LoVo (cell line): ENCODE data around the gene TPD52L3.

Experiments
- DNase-seq: peaks from one replicate; pipeline ENCODE4 v3.0.0-alpha.2; 2016; ENCODE audit warnings: low spot score

The TPD52L3 gene

GRCh38 chr9:6328103-6328502 is at the start of gene TPD52L3:
Gene TPD52L3, plus strand, starts transcription at chr9:6328375. Its CDS starts 221 bp downstream, at chr9:6328596.
- no peak for DNase-seq

- DNase-seq = no peak
Measured at GRCh38 chr9:6301858-6302257, 26.3 kb upstream of the TPD52L3 start.

DNA sequence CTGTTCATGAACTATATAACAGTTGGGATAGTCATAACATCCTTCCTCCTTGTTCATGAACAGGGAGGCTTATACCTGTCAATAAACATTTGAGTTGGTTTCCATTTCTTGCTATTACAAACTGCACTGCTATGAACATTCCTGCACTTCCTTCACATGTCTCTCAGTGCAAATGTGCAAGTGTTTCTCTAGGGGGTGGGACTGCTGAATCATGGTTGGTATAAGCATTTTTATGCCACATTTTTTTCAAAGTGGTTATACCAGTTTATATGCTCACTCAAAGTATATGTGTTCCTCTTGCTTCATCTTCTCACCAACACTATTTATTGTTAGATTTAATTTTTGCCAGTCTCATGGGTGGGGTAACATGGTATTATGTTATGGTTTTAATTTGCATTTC is 25.8 kb upstream of the TPD52L3 start:
- peak; percentile 30 for DNase-seq

DNA sequence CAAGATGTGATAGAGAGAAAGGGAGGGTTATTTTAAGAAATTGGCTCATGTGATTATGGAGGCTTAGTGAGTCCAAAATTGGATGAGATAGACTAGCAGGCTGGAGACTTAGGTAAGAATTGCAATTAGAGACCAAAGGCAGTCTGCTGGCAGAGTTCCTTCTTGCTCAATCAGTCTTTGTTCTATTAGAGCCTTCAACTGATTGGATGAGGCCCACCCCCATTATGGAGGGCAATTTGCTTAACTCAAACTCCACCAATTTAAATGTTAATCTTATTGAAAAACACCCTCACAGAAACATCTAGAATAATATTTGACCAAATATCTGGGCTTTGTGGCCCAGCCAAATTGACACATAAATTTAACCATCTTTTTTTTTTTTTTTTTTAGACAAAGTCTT is 23.9 kb upstream of the TPD52L3 start:
- DNase-seq = no peak

DNA sequence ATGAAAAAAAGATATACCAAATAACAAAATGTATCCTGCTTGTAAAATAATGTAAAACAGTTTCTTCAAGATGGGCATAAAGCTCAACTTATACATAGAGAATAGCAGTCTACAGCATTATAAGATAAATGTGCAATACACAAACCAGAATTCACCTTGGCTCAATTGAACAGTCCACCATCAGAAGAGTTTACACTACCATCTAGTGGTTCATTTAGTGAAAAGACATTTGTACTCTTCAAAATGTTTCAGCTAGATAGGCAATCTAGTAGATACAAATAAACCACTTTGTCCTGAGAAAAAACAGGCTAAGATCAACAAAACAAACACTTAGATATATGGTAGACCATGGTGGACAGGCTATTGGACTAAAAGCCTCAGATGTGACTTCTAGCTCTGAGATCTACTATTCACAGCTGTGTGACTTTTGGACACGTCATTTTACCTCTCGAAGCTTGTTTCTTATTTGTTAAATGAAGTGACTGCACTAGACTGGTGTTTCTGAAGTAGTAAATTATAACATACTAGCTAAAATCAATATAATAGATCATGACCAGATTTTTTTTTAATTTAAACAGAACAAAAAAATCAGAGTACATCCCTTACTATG is 22.1 kb upstream of the TPD52L3 start:
- DNase-seq = peak; percentile 61

DNA sequence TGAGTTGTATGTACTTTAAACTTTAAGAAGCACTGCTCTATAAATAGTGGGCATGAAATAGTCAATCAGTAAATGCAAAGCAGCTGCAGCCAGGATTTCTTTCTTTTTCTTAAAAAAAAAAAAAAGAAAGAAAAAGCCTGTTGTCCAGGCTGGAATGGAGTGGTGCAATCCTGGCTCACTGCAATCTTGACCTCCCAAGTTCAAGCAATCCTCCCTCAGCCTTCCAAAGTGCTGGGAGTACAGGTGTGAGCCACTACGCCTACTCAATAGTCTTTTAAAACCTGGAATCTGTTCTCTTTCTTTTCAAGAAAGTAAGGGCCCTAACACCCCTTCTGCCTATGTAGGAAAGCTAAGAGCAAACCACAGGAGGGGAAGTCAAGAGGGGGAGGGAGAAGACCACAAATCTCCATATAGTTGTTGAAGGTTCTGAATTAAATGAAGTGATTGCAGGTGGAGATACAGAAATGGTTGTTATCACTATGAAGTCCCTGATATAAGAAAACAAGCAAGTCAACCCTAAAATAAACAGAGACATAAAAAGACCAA is 20.6 kb upstream of the TPD52L3 start:
- no peak for DNase-seq

DNA sequence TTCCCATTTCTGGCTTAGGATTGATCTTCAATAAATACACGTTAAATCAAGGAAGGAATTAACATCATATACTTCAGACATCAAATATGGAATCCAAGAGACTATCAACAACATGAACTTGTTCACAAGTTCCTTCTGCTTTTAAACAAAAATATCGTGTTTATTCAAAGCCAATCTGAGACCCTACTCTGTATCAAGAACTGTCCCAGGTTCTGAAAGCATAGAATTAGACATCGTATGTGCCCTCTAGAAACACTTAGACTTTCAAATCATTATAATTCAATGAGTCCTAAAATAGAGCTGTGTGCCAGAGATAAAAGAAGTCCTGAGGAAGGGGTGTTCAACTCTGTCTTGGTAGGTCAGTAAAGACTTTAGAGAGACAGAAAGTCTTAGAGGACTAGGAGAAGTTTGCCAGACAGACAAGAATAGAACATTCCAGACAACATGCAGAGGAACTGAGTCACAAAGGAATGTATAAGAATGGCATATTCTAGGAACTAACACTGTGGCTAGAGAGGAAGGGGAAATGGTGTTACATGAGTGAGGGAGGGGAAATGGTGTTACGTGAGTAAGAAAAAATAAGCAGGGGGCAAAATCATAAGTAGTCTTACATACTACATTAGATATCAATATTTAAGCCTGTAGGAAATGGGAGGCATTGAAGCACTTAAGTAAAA is 2.9 kb downstream of the TPD52L3 start:
- no peak for DNase-seq

GRCh38 chr9:6334305-6334704 is 6.1 kb downstream of the TPD52L3 start:
- DNase-seq = no peak

DNA sequence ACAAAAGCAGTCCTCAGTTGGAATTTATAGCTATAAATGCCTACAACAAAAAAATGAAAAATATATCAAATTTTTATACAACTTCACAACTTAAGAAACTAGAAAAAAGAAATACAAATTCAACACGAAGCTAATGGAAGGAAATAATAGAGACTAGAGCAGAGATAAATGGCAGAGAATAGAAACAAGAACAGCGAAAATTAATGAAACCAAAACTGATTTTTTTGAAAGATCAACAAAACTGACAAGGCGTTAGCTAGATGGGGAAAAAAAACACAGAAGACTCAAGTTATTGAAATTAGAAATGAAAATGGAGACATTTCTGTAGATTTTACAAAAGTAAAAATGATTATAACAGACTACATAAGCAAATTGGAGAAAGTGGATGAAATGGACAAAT is 20.6 kb downstream of the TPD52L3 start:
- no peak for DNase-seq

GRCh38 chr9:6351737-6352136 is 23.6 kb downstream of the TPD52L3 start:
- no peak for DNase-seq

- peak; percentile 47 for DNase-seq
Measured at GRCh38 chr9:6354072-6354686, 26.0 kb downstream of the TPD52L3 start.

DNA sequence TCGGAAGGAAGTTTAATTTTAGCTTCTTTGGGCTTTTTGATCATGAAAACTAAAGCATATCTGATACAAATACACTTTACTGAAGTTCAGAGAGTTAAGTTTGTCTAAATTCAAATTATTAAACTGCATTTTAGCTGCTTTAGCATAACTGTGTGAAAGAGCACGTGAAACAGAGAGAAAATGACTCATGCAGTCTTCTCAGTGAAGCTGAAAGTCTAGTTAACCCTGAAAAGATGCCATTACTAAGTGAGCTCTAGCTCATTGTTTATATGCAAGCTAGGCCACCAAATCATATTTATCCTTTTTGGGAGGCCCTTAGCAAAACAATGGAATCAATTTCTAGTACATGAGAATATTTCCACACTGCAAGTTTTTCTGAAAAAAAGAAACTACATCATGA is 27.6 kb downstream of the TPD52L3 start:
- DNase-seq = no peak

- no peak for DNase-seq
Measured at GRCh38 chr9:6356441-6356840, 28.3 kb downstream of the TPD52L3 start.

- no peak for DNase-seq
Measured at GRCh38 chr9:6356904-6357303, 28.7 kb downstream of the TPD52L3 start.

- no peak for DNase-seq
Measured at GRCh38 chr9:6367128-6367890, 39.1 kb downstream of the TPD52L3 start.

DNA sequence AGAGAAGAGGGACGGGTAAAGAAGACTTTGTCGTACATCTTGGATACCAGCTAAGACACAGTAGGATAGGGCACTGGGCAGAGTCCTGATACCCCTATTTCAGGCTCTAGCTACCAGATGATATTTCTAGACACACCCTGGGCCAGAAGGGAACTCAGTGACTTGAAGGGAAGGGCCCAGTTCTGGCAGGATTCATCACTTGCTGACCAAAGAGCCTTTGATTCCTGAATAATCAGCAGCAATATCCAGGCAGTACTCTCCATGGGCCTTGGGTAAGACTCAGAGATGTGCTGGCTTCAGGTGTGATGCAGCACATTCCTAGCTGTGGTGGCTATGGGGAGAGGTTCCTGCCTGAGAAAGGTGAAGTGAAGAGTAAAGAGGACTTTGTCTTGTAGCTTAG is 40.7 kb downstream of the TPD52L3 start:
- no peak for DNase-seq
